ENCODE measurements around the gene BACE2. TPM values are rescaled to one million over a fixed set of nuclear protein-coding genes. Genes with fewer than 3 reads are reported as not detected.

Gene BACE2
- total and polyA plus RNA-seq, 2 donors (not counting 3 experiments of a cell fraction or from before 2014, with no cell fraction given) = 113 to 184 TPM

DNA sequence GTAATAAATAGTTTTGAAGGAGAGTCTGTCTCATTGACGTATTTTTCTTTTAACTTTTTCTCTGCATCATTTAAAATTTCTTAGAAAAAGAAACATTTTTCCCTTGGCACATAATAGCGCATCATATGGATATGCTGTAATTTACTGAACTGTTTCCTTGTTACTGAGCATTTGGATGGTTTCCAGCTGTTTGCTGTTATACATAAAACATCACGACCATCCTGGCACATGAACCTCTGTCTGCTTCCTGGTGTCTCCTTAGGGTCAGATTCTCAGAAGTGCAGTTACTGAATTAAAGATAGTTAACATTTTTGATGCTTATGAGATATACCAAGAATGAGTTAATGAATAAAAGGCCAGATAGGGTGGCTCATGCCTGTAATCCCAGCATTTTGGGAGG, 67.2 kb downstream of the BACE2 start:
- no TSS peak for BruUV-seq (replicated peaks)
- Histone ChIP-seq H3K27ac (ENCODE audit: insufficient read depth, low read depth, low read length) (no peak overlapping the region), H4K20me1 (replicated peaks; ENCODE audit: control insufficient read depth, extremely low read depth, insufficient read depth, low read length) (no peaks in the 10 kb centered on the region), H3K4me2 (ENCODE audit: insufficient read depth, low read length) (no peak overlapping the region), H3K4me3 (replicated peaks in 1 of 3; ENCODE audit: insufficient read depth in 1 of 3, low read depth in 1 of 3, low read length in 3 of 3) (no peak overlapping the region), H3K36me3 (ENCODE audit: control insufficient read depth in 2 of 2, extremely low read depth in 1 of 2, insufficient read depth in 2 of 2, low read length in 2 of 2) (peaks cover 3 to 7% of the 10 kb centered on the region in 2 experiments), H3K9me3 (replicated peaks; ENCODE audit: control insufficient read depth, insufficient read depth, low read length) (no peaks in the 10 kb centered on the region), H2AFZ (ENCODE audit: low read depth, low read length) (no peak overlapping the region), H3K27me3 (ENCODE audit: control insufficient read depth in 2 of 2, insufficient read depth in 2 of 2, low read length in 2 of 2) (no peaks in the 10 kb centered on the region), H3K4me1 (ENCODE audit: control insufficient read depth, extremely low read depth, insufficient read depth, low read length) (peaks cover 2% of the 10 kb centered on the region), H3K9me1 (replicated peaks; ENCODE audit: control insufficient read depth, extremely low read depth, insufficient read depth, low read length) (no peaks in the 10 kb centered on the region), H3K79me2 (ENCODE audit: control insufficient read depth, insufficient read depth, low read length) (no peaks in the 10 kb centered on the region), H3K9ac (replicated peaks; ENCODE audit: extremely low read depth, insufficient read depth, low read length) (no peak overlapping the region)
- dilution Hi-C loops (cut with MboI; ENCODE audit: extremely low pct_ligation_motif_present, low sequenced_read_pairs) (no loop called here), intact Hi-C loops (cut with micrococcal nuclease) (no loop called here)
- FAIRE-seq (no peak), DNase-seq (ENCODE audit: low read depth, low spot score) (peak; percentile 38)
- POLR2A ChIA-PET = interaction anchor here (0.5 kb wide), 1 partner anchor 66 kb away, joined by 4 read pairs; no protein-coding TSS in a partner anchor
- TF ChIP-seq FOS (IDR thresholded peaks at IDR 0.05; ENCODE audit: borderline replicate concordance, insufficient read depth, low read length) = no peak
- no peak for TF ChIP-seq EZH2 (IDR thresholded peaks at IDR 0.05; ENCODE audit: borderline replicate concordance, low read depth, low read length, severe bottlenecking)
- TF ChIP-seq, protein P1, sequence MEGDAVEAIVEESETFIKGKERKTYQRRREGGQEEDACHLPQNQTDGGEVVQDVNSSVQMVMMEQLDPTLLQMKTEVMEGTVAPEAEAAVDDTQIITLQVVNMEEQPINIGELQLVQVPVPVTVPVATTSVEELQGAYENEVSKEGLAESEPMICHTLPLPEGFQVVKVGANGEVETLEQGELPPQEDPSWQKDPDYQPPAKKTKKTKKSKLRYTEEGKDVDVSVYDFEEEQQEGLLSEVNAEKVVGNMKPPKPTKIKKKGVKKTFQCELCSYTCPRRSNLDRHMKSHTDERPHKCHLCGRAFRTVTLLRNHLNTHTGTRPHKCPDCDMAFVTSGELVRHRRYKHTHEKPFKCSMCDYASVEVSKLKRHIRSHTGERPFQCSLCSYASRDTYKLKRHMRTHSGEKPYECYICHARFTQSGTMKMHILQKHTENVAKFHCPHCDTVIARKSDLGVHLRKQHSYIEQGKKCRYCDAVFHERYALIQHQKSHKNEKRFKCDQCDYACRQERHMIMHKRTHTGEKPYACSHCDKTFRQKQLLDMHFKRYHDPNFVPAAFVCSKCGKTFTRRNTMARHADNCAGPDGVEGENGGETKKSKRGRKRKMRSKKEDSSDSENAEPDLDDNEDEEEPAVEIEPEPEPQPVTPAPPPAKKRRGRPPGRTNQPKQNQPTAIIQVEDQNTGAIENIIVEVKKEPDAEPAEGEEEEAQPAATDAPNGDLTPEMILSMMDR (IDR thresholded peaks at IDR 0.05; ENCODE audit: extremely low read depth in 1 of 2, insufficient read depth in 1 of 2, low read depth in 1 of 2, low read length in 2 of 2) = no peak
- no peak for TF ChIP-seq MYC (IDR thresholded peaks at IDR 0.05; ENCODE audit: low read depth, low read length)
- no peak for TF ChIP-seq POLR2A (IDR thresholded peaks at IDR 0.05; ENCODE audit: low read depth, low read length)
- no peak for TF ChIP-seq MAX (IDR thresholded peaks at IDR 0.05; ENCODE audit: insufficient read depth, insufficient read length)
- TF ChIP-seq JUN (IDR thresholded peaks at IDR 0.05; ENCODE audit: borderline replicate concordance, insufficient read depth, insufficient read length, low read depth) = no peak
- TF ChIP-seq POLR2AphosphoS5 (IDR thresholded peaks at IDR 0.05; ENCODE audit: insufficient read depth, low read depth, low read length) = no peak
- TF ChIP-seq GATA2 (IDR thresholded peaks at IDR 0.05; ENCODE audit: insufficient read depth, insufficient read length, low read depth, low read length) = no peak
- CTCF ChIA-PET = interaction anchor here (0.8 kb wide), 1 partner anchor 64 kb away, joined by 3 read pairs; no protein-coding TSS in a partner anchor
